HG03175 (cell line): ENCODE measurements around the gene GABRR3.

Experiments used
- ATAC-seq: cut with Tn5 transposase; IDR thresholded peaks from one replicate; pipeline ENCODE4 v1.9.1; 2021; ENCODE audit warnings: mild to moderate bottlenecking, moderate library complexity; ENCODE audit not compliant: unreplicated experiment

The GABRR3 gene

GRCh38 chr3:97992547-97993173 is 42.5 kb downstream of the GABRR3 start:
- ATAC-seq, result no peak

- ATAC-seq, result no peak
Measured at GRCh38 chr3:97991293-97991682, 43.8 kb downstream of the GABRR3 start.

GRCh38 chr3:97990624-97991292 is 44.4 kb downstream of the GABRR3 start:
- ATAC-seq, result no peak

- ATAC-seq, result no peak
Measured at GRCh38 chr3:97988784-97989568, 46.1 kb downstream of the GABRR3 start.

- no peak for ATAC-seq
Measured at GRCh38 chr3:97987306-97987705, 47.8 kb downstream of the GABRR3 start.

GRCh38 chr3:97983933-97984491 is 51.1 kb downstream of the GABRR3 start:
- ATAC-seq, result no peak

- ATAC-seq, result no peak
Measured at GRCh38 chr3:97981886-97982285, 53.2 kb downstream of the GABRR3 start.

- ATAC-seq, result no peak
Measured at GRCh38 chr3:97979610-97980009, 55.5 kb downstream of the GABRR3 start.

- no peak for ATAC-seq
Measured at GRCh38 chr3:97975466-97975865, 59.6 kb downstream of the GABRR3 start.

- ATAC-seq, result no peak
Measured at GRCh38 chr3:97974996-97975395, 60.1 kb downstream of the GABRR3 start.

- ATAC-seq, result no peak
Measured at GRCh38 chr3:97972976-97973375, 62.1 kb downstream of the GABRR3 start.

GRCh38 chr3:97971679-97972567 is 63.2 kb downstream of the GABRR3 start, which contains the start of gene RIOX2:
Gene RIOX2, minus strand, starts transcription at chr3:97972431. Its CDS starts 4,838 bp downstream, at chr3:97967593.
- ATAC-seq, result peak; percentile 93

- no peak for ATAC-seq
Measured at GRCh38 chr3:97970956-97971620, 64.0 kb downstream of the GABRR3 start.

- ATAC-seq, result no peak
Measured at GRCh38 chr3:97970156-97970555, 65.0 kb downstream of the GABRR3 start.

- ATAC-seq, result no peak
Measured at GRCh38 chr3:97969541-97969940, 65.6 kb downstream of the GABRR3 start.

- no peak for ATAC-seq
Measured at GRCh38 chr3:97968376-97968775, 66.7 kb downstream of the GABRR3 start.

GRCh38 chr3:97967966-97968365 is 67.1 kb downstream of the GABRR3 start:
- no peak for ATAC-seq

- no peak for ATAC-seq
Measured at GRCh38 chr3:97960993-97961766, 73.9 kb downstream of the GABRR3 start.

- no peak for ATAC-seq
Measured at GRCh38 chr3:97960551-97960950, 74.6 kb downstream of the GABRR3 start.
